Memory B cell (primary cell): ENCODE results near the gene SLC44A3.

Experiments used
- ATAC-seq: fragments of 150-1000 bp; cut with Tn5 transposase; 2 replicates; pipeline ENCODE4 v1.10.0; 2021; ENCODE audit warnings: low read depth, mild to moderate bottlenecking, moderate library complexity
- DNase-seq, 2 donors: peaks; one replicate each; pipeline ENCODE4 v3.0.0; 2022; ENCODE audit warnings: low spot score in 2 of 2
- H3K27ac Mint-ChIP-seq: one replicate; pipeline ENCODE4 v1.8.0; 2022; ENCODE audit warnings: mild to moderate bottlenecking, moderate library complexity, mixed read lengths
- H3K27me3 Mint-ChIP-seq: one replicate; pipeline ENCODE4 v1.8.0; 2022; ENCODE audit warnings: mixed read lengths
- H3K36me3 Mint-ChIP-seq: one replicate; pipeline ENCODE4 v1.8.0; 2022; ENCODE audit warnings: mild to moderate bottlenecking, mixed read lengths
- H3K4me1 Mint-ChIP-seq: one replicate; pipeline ENCODE4 v1.8.0; 2022; ENCODE audit warnings: mixed read lengths
- H3K4me3 Mint-ChIP-seq: one replicate; pipeline ENCODE4 v1.8.0; 2022; ENCODE audit warnings: mild to moderate bottlenecking, moderate library complexity, mixed read lengths
- H3K9me3 Mint-ChIP-seq: one replicate; pipeline ENCODE4 v1.8.0; 2022; ENCODE audit warnings: mixed read lengths

The SLC44A3 gene

DNA sequence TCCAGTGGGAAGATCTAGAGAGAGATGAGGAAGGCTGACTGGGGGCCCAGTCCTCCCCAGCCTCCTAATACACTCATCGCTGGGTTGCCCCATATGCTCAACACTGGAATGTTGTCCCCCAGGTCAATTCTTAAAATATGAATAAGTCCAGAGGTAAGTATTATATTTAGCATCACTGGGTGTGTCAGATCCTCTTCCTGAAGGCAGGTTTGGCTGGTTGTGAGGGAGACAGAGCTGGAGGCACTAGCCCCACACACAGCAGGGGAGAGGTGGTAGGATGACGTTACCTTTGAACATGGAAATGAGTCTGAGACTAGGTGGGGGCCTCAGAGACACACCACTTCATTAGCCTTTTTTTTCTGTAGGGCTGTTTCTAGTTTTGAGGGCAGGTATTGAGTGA lies 42.6 kb downstream of the SLC44A3 start:
- DNase-seq (no peak), ATAC-seq (no peak)
- Mint-ChIP-seq H3K4me3 (no peak overlapping the region), H3K4me1 (no peaks in the 10 kb centered on the region), H3K36me3 (no peaks in the 10 kb centered on the region), H3K27me3 (peaks cover 2% of the 10 kb centered on the region), H3K27ac (no peak overlapping the region), H3K9me3 (no peaks in the 10 kb centered on the region)

DNA sequence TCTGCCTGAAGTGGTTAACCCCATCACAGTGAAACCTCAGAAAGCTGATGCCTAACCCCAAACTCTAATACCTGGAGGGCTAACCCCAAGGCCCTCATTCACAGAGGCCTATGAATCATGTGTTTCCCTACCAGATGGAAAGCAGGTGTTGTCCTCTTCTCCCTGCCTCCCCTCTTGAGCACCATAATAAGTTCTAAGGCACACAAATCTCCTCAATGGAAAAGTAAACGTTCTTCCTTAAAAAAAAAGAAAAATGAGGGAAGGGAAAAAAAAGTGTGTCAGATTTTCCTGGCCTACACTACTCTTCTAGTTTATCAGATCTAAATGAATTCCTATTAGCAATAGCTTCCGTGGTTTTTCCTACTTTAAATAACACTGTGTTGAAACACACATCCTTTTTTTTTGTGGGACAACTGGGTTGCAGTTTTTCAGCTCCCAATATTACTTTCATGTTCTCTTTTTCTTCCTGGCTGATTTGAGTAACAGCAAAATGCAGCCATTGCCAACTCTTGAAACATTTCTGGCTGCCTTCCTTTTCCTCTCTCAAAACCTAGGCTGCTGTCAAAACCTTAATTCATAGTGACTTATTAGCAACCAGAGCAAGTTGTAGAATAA lies 43.2 kb downstream of the SLC44A3 start:
- H3K27ac Mint-ChIP-seq: no peak overlapping the region
- peaks cover 2% of the 10 kb centered on the region for H3K27me3 Mint-ChIP-seq
- H3K9me3 Mint-ChIP-seq: no peaks in the 10 kb centered on the region
- no peaks in the 10 kb centered on the region for H3K4me1 Mint-ChIP-seq
- no peaks in the 10 kb centered on the region for H3K36me3 Mint-ChIP-seq
- DNase-seq (no peak), ATAC-seq (no peak)
- no peak overlapping the region for H3K4me3 Mint-ChIP-seq

DNA sequence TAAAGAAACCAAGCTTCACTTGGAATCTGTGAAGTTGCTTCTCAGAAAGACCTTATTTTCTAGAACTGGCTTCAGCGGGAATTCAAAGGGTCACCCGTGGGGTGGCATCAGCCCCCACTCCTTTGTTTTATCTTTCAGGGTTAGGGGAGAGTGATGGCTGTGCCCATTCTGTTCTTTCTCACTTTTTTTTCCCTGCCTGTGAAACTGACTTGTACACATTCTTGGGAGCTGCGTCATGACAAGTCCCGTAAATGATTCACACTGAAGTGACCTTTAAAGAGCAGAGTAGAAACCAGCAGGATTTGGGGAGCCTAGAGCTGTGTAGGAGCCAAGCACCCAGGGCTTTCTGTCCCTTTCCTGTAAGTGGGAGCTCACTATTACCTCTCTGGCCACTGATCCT lies 43.8 kb downstream of the SLC44A3 start:
- ATAC-seq (no peak), DNase-seq (no peak)
- H3K27me3 Mint-ChIP-seq: peaks cover 2% of the 10 kb centered on the region
- H3K36me3 Mint-ChIP-seq: no peaks in the 10 kb centered on the region
- no peak overlapping the region for H3K4me3 Mint-ChIP-seq
- no peak overlapping the region for H3K27ac Mint-ChIP-seq
- no peaks in the 10 kb centered on the region for H3K9me3 Mint-ChIP-seq
- no peaks in the 10 kb centered on the region for H3K4me1 Mint-ChIP-seq

- no peaks in the 10 kb centered on the region for H3K36me3 Mint-ChIP-seq
- no peaks in the 10 kb centered on the region for H3K27me3 Mint-ChIP-seq
- H3K27ac Mint-ChIP-seq: no peak overlapping the region
- no peaks in the 10 kb centered on the region for H3K9me3 Mint-ChIP-seq
- no peak overlapping the region for H3K4me3 Mint-ChIP-seq
- DNase-seq: no peak
- ATAC-seq: no peak
- no peaks in the 10 kb centered on the region for H3K4me1 Mint-ChIP-seq
These were observed 44.7 kb downstream of the SLC44A3 start for GRCh38 chr1:94864821-94865220.

GRCh38 chr1:94865360-94865759 lies 45.2 kb downstream of the SLC44A3 start:
- Mint-ChIP-seq H3K9me3 (no peaks in the 10 kb centered on the region), H3K27me3 (no peaks in the 10 kb centered on the region), H3K27ac (no peak overlapping the region), H3K36me3 (no peaks in the 10 kb centered on the region), H3K4me1 (no peaks in the 10 kb centered on the region), H3K4me3 (no peak overlapping the region)
- DNase-seq (no peak), ATAC-seq (no peak)

DNA sequence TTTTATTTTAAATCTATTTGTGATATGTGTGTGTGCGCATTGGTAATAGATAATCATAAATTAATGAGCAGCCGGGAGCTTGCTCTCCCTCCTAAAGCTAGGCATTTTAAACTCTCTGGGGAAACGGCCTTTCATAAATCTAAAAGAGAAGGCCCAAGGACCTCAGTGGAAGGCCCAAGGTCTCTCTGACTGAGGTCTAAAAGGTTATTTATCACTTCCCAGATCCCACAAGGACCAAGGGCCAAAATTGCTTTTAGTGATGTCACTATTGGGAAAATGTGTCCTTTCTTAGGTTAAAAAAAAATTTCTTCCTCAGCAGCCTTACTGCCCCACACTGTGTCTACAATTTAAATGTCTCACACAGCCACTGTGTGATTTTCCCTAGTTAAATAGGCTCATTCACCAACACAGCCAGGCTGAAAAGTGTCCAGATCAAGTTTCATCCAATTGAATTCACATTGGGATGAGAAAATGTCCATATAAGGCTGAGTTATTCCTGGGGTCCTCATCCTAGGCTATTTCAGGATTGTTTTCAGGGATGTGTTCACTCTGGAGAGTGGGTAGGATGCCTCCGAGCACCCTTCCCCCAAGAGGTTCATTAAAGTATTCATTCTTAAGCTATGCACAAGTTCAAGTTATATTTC lies 46.1 kb downstream of the SLC44A3 start:
- no peaks in the 10 kb centered on the region for H3K36me3 Mint-ChIP-seq
- no peaks in the 10 kb centered on the region for H3K27me3 Mint-ChIP-seq
- H3K9me3 Mint-ChIP-seq: no peaks in the 10 kb centered on the region
- H3K4me1 Mint-ChIP-seq: no peaks in the 10 kb centered on the region
- H3K27ac Mint-ChIP-seq: no peak overlapping the region
- no peak for ATAC-seq
- no peak overlapping the region for H3K4me3 Mint-ChIP-seq
- DNase-seq: no peak

- H3K4me3 Mint-ChIP-seq: no peak overlapping the region
- no peaks in the 10 kb centered on the region for H3K4me1 Mint-ChIP-seq
- ATAC-seq (no peak), DNase-seq (no peak)
- no peaks in the 10 kb centered on the region for H3K36me3 Mint-ChIP-seq
- no peaks in the 10 kb centered on the region for H3K27me3 Mint-ChIP-seq
- H3K9me3 Mint-ChIP-seq: no peaks in the 10 kb centered on the region
- H3K27ac Mint-ChIP-seq: no peak overlapping the region
These were observed 50.9 kb downstream of the SLC44A3 start for GRCh38 chr1:94871031-94871430.

DNA sequence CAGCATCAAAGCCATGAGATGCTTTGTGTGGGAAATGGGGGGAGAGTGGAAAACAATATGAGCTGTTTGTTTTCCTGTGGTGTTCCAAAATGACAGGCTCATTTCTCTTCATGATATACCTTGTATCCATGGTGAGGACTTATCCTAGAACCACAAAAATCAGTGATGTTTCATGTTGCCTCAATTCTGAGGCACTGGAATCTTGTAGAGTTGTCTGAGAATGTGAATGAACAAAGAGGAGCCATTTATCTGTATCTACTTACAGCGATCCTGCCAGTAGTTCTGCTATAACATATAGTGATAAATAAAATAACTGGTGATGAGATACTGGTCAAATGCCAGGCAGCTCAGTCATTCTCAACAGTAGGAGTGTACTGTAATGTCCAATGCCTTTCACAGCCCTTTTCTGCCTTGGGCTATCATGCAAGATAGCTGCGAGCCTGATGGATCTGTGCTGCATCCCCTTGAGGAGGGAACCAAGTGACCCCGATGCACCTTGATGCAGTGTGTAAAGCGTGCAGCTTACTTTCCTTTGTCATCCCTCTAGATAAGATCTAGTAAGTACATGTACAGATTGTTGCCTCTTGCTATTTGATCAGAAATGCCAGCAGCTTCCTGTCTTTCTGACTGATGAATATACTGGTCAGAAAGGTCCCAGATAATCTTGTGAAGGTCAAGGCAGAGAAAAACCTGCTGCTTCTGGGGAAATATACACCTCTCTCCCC lies 52.8 kb downstream of the SLC44A3 start:
- no peaks in the 10 kb centered on the region for H3K4me1 Mint-ChIP-seq
- no peaks in the 10 kb centered on the region for H3K36me3 Mint-ChIP-seq
- H3K27ac Mint-ChIP-seq: no peak overlapping the region
- peaks cover 5% of the 10 kb centered on the region for H3K27me3 Mint-ChIP-seq
- DNase-seq: no peak
- ATAC-seq: no peak
- H3K9me3 Mint-ChIP-seq: no peaks in the 10 kb centered on the region
- no peak overlapping the region for H3K4me3 Mint-ChIP-seq

- no peak overlapping the region for H3K4me3 Mint-ChIP-seq
These were observed 53.6 kb downstream of the SLC44A3 start for GRCh38 chr1:94873520-94874351.

DNA sequence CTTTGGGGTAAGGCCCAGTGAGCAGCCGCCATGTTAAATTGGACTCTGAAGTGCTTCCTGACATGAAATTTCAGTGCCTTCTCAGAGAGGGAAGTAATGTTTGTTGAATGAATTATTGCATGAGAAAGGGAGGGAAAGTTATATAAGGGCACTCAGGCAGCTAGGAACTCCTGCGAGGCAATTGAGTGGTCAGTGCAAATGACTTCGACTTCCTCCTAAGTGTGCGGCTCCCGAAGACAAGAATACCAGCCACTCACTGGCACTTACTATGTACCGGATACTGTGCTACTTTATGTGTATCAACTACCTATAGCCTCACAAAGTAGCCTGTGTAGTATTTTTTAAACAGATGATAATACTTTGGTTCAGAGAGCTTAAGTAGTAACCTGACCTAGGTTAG lies 54.3 kb downstream of the SLC44A3 start:
- no peak for ATAC-seq
- Mint-ChIP-seq H3K4me3 (no peak overlapping the region), H3K9me3 (no peaks in the 10 kb centered on the region), H3K4me1 (no peaks in the 10 kb centered on the region), H3K27ac (no peak overlapping the region), H3K36me3 (no peaks in the 10 kb centered on the region), H3K27me3 (peaks cover 5% of the 10 kb centered on the region)
- DNase-seq: no peak

More at GRCh38 chr1:94873520-94874351, 53.6 kb downstream of the SLC44A3 start:
- no peak overlapping the region for H3K27ac Mint-ChIP-seq
- peaks cover 5% of the 10 kb centered on the region for H3K27me3 Mint-ChIP-seq
- H3K36me3 Mint-ChIP-seq: no peaks in the 10 kb centered on the region
- DNase-seq (no peak), ATAC-seq (no peak)
- no peaks in the 10 kb centered on the region for H3K9me3 Mint-ChIP-seq
- H3K4me1 Mint-ChIP-seq: no peaks in the 10 kb centered on the region

DNA sequence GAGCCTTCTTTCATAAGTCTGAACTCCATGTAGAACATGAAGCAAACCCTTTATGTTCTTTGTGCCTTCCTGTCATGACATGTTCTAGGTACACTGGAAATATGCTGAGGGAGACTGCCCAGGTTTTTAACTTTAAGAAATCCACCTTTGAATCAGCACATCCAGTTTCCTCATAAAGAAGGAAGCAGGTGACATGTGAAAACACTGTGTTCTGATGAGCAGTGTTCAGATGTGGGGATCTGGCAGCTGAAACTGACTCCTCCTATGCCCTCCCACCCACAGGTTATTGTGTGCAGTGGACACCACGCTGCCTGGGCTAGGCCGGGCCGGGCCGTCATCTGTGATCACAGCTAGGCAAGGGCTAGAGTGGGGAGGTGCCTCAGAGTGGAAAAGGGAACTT lies 55.6 kb downstream of the SLC44A3 start:
- H3K27me3 Mint-ChIP-seq: peaks cover 5% of the 10 kb centered on the region
- H3K4me3 Mint-ChIP-seq: no peak overlapping the region
- H3K4me1 Mint-ChIP-seq: no peaks in the 10 kb centered on the region
- no peak for DNase-seq
- ATAC-seq: no peak
- H3K9me3 Mint-ChIP-seq: no peaks in the 10 kb centered on the region
- H3K36me3 Mint-ChIP-seq: no peaks in the 10 kb centered on the region
- H3K27ac Mint-ChIP-seq: no peak overlapping the region

DNA sequence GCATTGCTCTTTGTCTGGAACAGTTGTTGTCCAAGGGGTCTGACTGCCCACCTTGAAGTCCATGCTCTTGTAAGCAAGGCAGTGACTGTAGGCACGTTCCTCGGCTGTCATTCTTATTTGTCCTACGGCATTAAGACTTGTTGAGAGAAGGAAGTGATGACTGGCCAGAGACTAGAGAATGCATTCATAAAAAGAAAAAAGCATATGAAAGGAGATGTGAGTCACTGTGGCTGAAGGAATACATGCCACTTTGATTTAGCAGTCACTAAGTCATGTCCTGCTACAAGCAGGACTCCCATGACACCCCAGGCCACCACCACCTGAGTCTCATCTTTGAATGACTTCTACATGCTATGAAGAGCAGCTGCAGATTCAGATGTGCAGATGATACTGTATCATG lies 56.2 kb downstream of the SLC44A3 start:
- Mint-ChIP-seq H3K4me3 (no peak overlapping the region), H3K27me3 (peaks cover 5% of the 10 kb centered on the region), H3K27ac (no peak overlapping the region), H3K9me3 (no peaks in the 10 kb centered on the region), H3K36me3 (no peaks in the 10 kb centered on the region), H3K4me1 (no peaks in the 10 kb centered on the region)
- DNase-seq: no peak
- ATAC-seq: no peak

GRCh38 chr1:94878329-94878728 lies 58.2 kb downstream of the SLC44A3 start:
- Mint-ChIP-seq H3K27ac (no peak overlapping the region), H3K4me3 (no peak overlapping the region), H3K27me3 (peaks cover 5% of the 10 kb centered on the region), H3K4me1 (peaks cover 2% of the 10 kb centered on the region), H3K36me3 (no peaks in the 10 kb centered on the region), H3K9me3 (no peaks in the 10 kb centered on the region)
- DNase-seq: no peak
- ATAC-seq: no peak

- Mint-ChIP-seq H3K36me3 (no peaks in the 10 kb centered on the region), H3K9me3 (no peaks in the 10 kb centered on the region), H3K4me3 (peak overlapping the region; percentile 2), H3K4me1 (peaks cover 6% of the 10 kb centered on the region), H3K27ac (no peak overlapping the region), H3K27me3 (no peaks in the 10 kb centered on the region)
- DNase-seq (no peak), ATAC-seq (peak; percentile 29)
These were observed 63.5 kb downstream of the SLC44A3 start for GRCh38 chr1:94883691-94884090.
